Mesendoderm (in vitro differentiated cells): ENCODE results near the gene SMIM10L2A.
A peak's percentile ranks its signal among the peaks of the same experiment; 100 is the strongest.

Experiments
- DNase-seq: peaks from one replicate; pipeline ENCODE4 v3.0.0; 2013
- H2AK5ac ChIP-seq: 2 replicates; pipeline ENCODE4 v1.6.1; 2013; ENCODE audit warnings: low read length, inconsistent platforms
- H2BK120ac ChIP-seq: 2 replicates; pipeline ENCODE4 v1.6.1; 2013; ENCODE audit warnings: low read depth, mild to moderate bottlenecking, low read length, moderate library complexity, mixed read lengths
- H2BK15ac ChIP-seq: replicated peaks from 2 replicates; pipeline ENCODE4 v1.6.1; 2013; ENCODE audit warnings: low read depth, mild to moderate bottlenecking, moderate library complexity
- H2BK5ac ChIP-seq: 2 replicates; pipeline ENCODE4 v1.6.1; 2013; ENCODE audit warnings: low read length, inconsistent platforms
- H3K18ac ChIP-seq: 2 replicates; pipeline ENCODE4 v1.6.1; 2013; ENCODE audit warnings: mild to moderate bottlenecking, low read length, mixed read lengths
- H3K23ac ChIP-seq: one replicate; pipeline ENCODE4 v1.6.1; 2013; ENCODE audit warnings: low read length
- H3K27ac ChIP-seq: 2 replicates; pipeline ENCODE4 v1.5.1; 2013; ENCODE audit warnings: low read depth, mild to moderate bottlenecking, inconsistent platforms, low read length, moderate library complexity
- H3K27me3 ChIP-seq: 2 replicates; pipeline ENCODE4 v1.6.1; 2013; ENCODE audit warnings: low read length, control low read depth, mild to moderate bottlenecking, inconsistent platforms; ENCODE audit not compliant: insufficient read depth, poor library complexity
- H3K36me3 ChIP-seq: 2 replicates; pipeline ENCODE4 v1.6.1; 2013; ENCODE audit warnings: low read length, inconsistent platforms; ENCODE audit not compliant: control insufficient read depth, insufficient read depth
- H3K4ac ChIP-seq: one replicate; pipeline ENCODE4 v1.6.1; 2013; ENCODE audit warnings: low read depth, mild to moderate bottlenecking, low read length, moderate library complexity
- H3K4me1 ChIP-seq: 2 replicates; pipeline ENCODE4 v1.6.1; 2013; ENCODE audit warnings: low read depth, low read length, inconsistent platforms; ENCODE audit not compliant: control insufficient read depth
- H3K4me2 ChIP-seq: 2 replicates; pipeline ENCODE4 v1.6.1; 2013; ENCODE audit warnings: low read length
- H3K4me3 ChIP-seq: 2 replicates; pipeline ENCODE4 v1.5.1; 2013; ENCODE audit warnings: mild to moderate bottlenecking, low read length
- H3K56ac ChIP-seq: one replicate; pipeline ENCODE4 v1.6.1; 2013; ENCODE audit warnings: low read length
- H3K79me1 ChIP-seq: 2 replicates; pipeline ENCODE4 v1.6.1; 2013; ENCODE audit warnings: low read length, inconsistent platforms
- H3K79me2 ChIP-seq: 2 replicates; pipeline ENCODE4 v1.6.1; 2013; ENCODE audit warnings: mild to moderate bottlenecking, low read length; ENCODE audit not compliant: control insufficient read depth, insufficient read depth
- H3K9ac ChIP-seq: 2 replicates; pipeline ENCODE4 v1.6.1; 2013; ENCODE audit warnings: low read length, inconsistent platforms
- H4K5ac ChIP-seq: one replicate; pipeline ENCODE4 v1.6.1; 2013; ENCODE audit warnings: low read length
- H4K8ac ChIP-seq: one replicate; pipeline ENCODE4 v1.6.1; 2013; ENCODE audit warnings: low read depth, mild to moderate bottlenecking, control low read depth, low read length, moderate library complexity
- WGBS: extraction: QIAGEN DNeasy Blood & Tissue Kit; methylation state at CpG from one replicate; pipeline ENCODE4 v1.1.7; 2013; ENCODE audit warnings: low lambda C conversion rate, missing lambda C conversion rate; ENCODE audit not compliant: insufficient coverage; ENCODE audit errors: extremely low coverage; 5-methylcytosine and 5-hydroxymethylcytosine counted together

The SMIM10L2A gene

GRCh38 chrX:135435933-135436332 lies 14.2 kb downstream of the SMIM10L2A start:
- H2BK5ac ChIP-seq: no peak overlapping the region
- H3K23ac ChIP-seq: no peak overlapping the region
- H3K4me3 ChIP-seq: no peak overlapping the region
- WGBS: no CpG with 5 or more reads among the region's 23 CpGs
- no peaks in the 10 kb centered on the region for H3K27me3 ChIP-seq
- no peak overlapping the region for H2AK5ac ChIP-seq
- no peaks in the 10 kb centered on the region for H3K36me3 ChIP-seq
- H3K79me2 ChIP-seq: no peaks in the 10 kb centered on the region
- no peaks in the 10 kb centered on the region for H3K79me1 ChIP-seq
- no peak overlapping the region for H4K5ac ChIP-seq
- H2BK15ac ChIP-seq: no peak overlapping the region
- no peak overlapping the region for H4K8ac ChIP-seq
- no peak overlapping the region for H3K18ac ChIP-seq
- H3K56ac ChIP-seq: no peak overlapping the region
- H3K4me2 ChIP-seq: no peak overlapping the region
- H3K4ac ChIP-seq: no peak overlapping the region
- no peak overlapping the region for H3K9ac ChIP-seq
- no peaks in the 10 kb centered on the region for H3K4me1 ChIP-seq
- H3K27ac ChIP-seq: no peak overlapping the region
- no peak overlapping the region for H2BK120ac ChIP-seq
- DNase-seq: no peak

GRCh38 chrX:135436456-135436855 lies 14.7 kb downstream of the SMIM10L2A start:
- no peak overlapping the region for H2BK15ac ChIP-seq
- H3K4me3 ChIP-seq: no peak overlapping the region
- no peaks in the 10 kb centered on the region for H3K36me3 ChIP-seq
- no CpG with 5 or more reads among the region's 32 CpGs for WGBS
- H3K79me2 ChIP-seq: no peaks in the 10 kb centered on the region
- H3K18ac ChIP-seq: no peak overlapping the region
- H2BK120ac ChIP-seq: no peak overlapping the region
- H3K4me1 ChIP-seq: no peaks in the 10 kb centered on the region
- no peaks in the 10 kb centered on the region for H3K27me3 ChIP-seq
- no peak overlapping the region for H4K8ac ChIP-seq
- no peak overlapping the region for H3K27ac ChIP-seq
- no peaks in the 10 kb centered on the region for H3K79me1 ChIP-seq
- no peak overlapping the region for H3K9ac ChIP-seq
- H2BK5ac ChIP-seq: no peak overlapping the region
- H3K23ac ChIP-seq: no peak overlapping the region
- no peak overlapping the region for H3K4me2 ChIP-seq
- no peak for DNase-seq
- no peak overlapping the region for H3K4ac ChIP-seq
- no peak overlapping the region for H3K56ac ChIP-seq
- no peak overlapping the region for H4K5ac ChIP-seq
- H2AK5ac ChIP-seq: no peak overlapping the region

GRCh38 chrX:135436966-135437866 lies 15.5 kb downstream of the SMIM10L2A start:
- H3K4ac ChIP-seq: no peak overlapping the region
- no peak overlapping the region for H2BK15ac ChIP-seq
- no peaks in the 10 kb centered on the region for H3K79me1 ChIP-seq
- H3K36me3 ChIP-seq: no peaks in the 10 kb centered on the region
- H2BK5ac ChIP-seq: no peak overlapping the region
- H2BK120ac ChIP-seq: no peak overlapping the region
- no peak overlapping the region for H3K4me3 ChIP-seq
- no peak for DNase-seq
- no peak overlapping the region for H3K56ac ChIP-seq
- H3K27ac ChIP-seq: no peak overlapping the region
- no peak overlapping the region for H3K9ac ChIP-seq
- H2AK5ac ChIP-seq: no peak overlapping the region
- no peak overlapping the region for H3K23ac ChIP-seq
- WGBS: no CpG with 5 or more reads among the region's 49 CpGs
- no peak overlapping the region for H4K5ac ChIP-seq
- no peak overlapping the region for H3K4me2 ChIP-seq
- no peaks in the 10 kb centered on the region for H3K4me1 ChIP-seq
- no peak overlapping the region for H4K8ac ChIP-seq
- no peak overlapping the region for H3K18ac ChIP-seq
- no peaks in the 10 kb centered on the region for H3K79me2 ChIP-seq
- H3K27me3 ChIP-seq: no peaks in the 10 kb centered on the region

DNA sequence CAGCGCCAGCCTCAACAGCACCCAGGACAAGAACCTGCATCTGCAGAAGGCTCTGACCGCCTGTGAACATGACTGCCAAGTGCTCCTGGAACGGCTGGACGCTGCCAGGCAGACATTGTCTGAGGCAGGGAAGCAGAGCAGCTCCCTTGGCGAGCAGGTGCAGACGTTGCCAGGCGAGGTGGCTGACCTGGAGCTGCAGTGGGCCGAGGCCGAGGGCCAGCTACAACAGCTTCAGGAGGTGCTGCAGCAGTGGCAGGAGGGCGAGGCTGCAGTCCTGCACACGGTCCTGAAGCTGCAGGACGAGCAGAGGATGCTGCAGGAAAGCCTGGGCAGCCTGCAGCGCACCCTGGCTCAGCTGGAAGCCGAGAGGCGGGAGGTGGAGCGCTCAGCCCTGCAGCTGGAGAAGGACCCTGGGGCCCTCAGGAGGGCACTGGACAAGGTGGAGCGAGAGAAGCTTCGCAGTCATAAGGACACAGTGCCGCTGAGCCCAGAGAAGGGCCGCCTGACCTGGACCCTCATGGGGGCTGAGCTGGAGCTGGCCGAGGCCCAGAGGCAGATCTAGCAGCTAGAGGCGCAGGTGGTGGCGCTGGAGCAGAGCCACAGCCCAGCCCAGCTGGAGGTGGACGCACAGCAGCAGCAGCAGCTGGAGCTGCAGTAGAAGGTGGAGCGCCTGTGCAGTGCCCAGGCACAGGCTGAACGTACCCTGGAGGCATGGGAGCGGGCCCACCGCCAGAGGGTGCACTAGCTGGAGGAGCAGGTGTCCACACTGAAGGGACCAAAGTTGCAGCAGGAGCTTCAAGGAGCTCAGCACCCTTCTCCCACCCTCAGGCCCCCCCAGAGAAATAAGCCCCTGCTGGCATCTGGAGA lies 16.4 kb downstream of the SMIM10L2A start:
- Histone ChIP-seq H3K36me3 (no peaks in the 10 kb centered on the region), H3K4me1 (no peaks in the 10 kb centered on the region), H4K5ac (no peak overlapping the region), H3K27ac (no peak overlapping the region), H3K27me3 (no peaks in the 10 kb centered on the region), H2BK5ac (no peak overlapping the region), H3K56ac (no peak overlapping the region), H3K79me2 (no peaks in the 10 kb centered on the region), H2AK5ac (no peak overlapping the region), H3K79me1 (no peaks in the 10 kb centered on the region), H3K9ac (no peak overlapping the region), H3K18ac (no peak overlapping the region), H3K4ac (no peak overlapping the region), H2BK120ac (no peak overlapping the region), H3K4me3 (no peak overlapping the region), H2BK15ac (no peak overlapping the region), H3K23ac (no peak overlapping the region), H3K4me2 (no peak overlapping the region), H4K8ac (no peak overlapping the region)
- peak; percentile 11 for DNase-seq
- WGBS: no CpG with 5 or more reads among the region's 28 CpGs

- Histone ChIP-seq H3K27ac (no peak overlapping the region), H3K4me1 (no peaks in the 10 kb centered on the region), H3K18ac (no peak overlapping the region), H4K8ac (no peak overlapping the region), H3K4ac (no peak overlapping the region), H3K56ac (no peak overlapping the region), H3K79me2 (no peaks in the 10 kb centered on the region), H3K27me3 (no peaks in the 10 kb centered on the region), H3K4me3 (no peak overlapping the region), H4K5ac (no peak overlapping the region), H2AK5ac (no peak overlapping the region), H2BK15ac (no peak overlapping the region), H3K23ac (no peak overlapping the region), H2BK5ac (no peak overlapping the region), H2BK120ac (no peak overlapping the region), H3K4me2 (no peak overlapping the region), H3K79me1 (no peaks in the 10 kb centered on the region), H3K9ac (no peak overlapping the region), H3K36me3 (no peaks in the 10 kb centered on the region)
- no CpG with 5 or more reads among the region's 7 CpGs for WGBS
- DNase-seq: no peak
Observed at GRCh38 chrX:135438734-135439043, 16.9 kb downstream of the SMIM10L2A start.
